HTERT RPE-1 (cell line): ENCODE results near the gene DHX35.

Source experiments
- in situ Hi-C: fragments of 300-500 bp; cut with MboI; formaldehyde crosslinking; loops from 4 replicates; pipeline ENCODE4 v1.14.3; 2020; ENCODE audit warnings: low sequenced_read_pairs

The DHX35 gene

GRCh38 chr20:39052676-39053075 is 90.5 kb downstream of the DHX35 start:
- in situ Hi-C loops: no loop called here

- in situ Hi-C loops: no loop called here
Measured at GRCh38 chr20:39057143-39057542, 95.0 kb downstream of the DHX35 start.

GRCh38 chr20:39057911-39058310 is 95.8 kb downstream of the DHX35 start:
- in situ Hi-C loops: no loop called here

GRCh38 chr20:39059036-39059435 is 96.9 kb downstream of the DHX35 start:
- in situ Hi-C loops: no loop called here

- in situ Hi-C loops: no loop called here
Measured at GRCh38 chr20:39066471-39067242, 104.5 kb downstream of the DHX35 start.

GRCh38 chr20:39067526-39068216 is 105.5 kb downstream of the DHX35 start:
- in situ Hi-C loops: no loop called here

GRCh38 chr20:39069976-39070375 is 107.8 kb downstream of the DHX35 start:
- in situ Hi-C loops: no loop called here

DNA sequence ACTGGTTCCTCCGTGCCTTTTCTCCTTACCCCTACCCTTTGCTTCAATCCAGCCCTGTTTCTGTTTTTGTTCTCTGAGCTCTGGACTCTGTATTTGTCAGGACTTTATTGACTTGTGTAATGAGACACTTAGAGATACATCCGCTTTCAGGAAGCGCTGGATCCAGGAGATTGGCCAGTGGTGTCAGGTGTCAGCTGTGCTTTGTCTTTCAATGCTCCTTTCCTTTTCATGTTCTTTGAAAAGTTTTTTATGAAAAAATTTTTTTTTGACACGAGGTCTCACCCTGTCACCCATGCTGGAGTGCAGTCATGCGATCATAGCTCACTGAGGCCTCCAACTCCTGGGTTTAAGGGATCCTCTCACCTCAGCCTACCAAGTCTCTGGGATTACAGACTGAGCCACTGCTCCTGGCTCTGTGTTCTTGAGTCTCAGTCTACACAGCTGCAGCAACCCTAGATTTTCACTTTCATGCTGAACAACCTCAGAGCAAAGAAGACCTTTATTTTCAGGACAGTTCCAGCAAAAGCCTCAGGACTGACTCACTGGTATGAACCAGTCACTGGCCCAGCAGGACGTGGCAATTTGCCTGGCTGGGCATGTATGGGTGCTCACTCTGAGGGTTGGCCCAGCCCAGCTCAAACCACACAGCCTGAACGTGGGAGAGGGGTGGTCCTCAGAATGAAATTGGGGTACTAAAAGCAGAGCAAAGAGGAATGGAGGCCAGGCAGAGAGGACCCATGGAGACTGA is 108.5 kb downstream of the DHX35 start:
- in situ Hi-C loops: no loop called here

GRCh38 chr20:39072132-39072531 is 110.0 kb downstream of the DHX35 start:
- in situ Hi-C loops: no loop called here

- in situ Hi-C loops: no loop called here
Measured at GRCh38 chr20:39072653-39073052, 110.5 kb downstream of the DHX35 start.

DNA sequence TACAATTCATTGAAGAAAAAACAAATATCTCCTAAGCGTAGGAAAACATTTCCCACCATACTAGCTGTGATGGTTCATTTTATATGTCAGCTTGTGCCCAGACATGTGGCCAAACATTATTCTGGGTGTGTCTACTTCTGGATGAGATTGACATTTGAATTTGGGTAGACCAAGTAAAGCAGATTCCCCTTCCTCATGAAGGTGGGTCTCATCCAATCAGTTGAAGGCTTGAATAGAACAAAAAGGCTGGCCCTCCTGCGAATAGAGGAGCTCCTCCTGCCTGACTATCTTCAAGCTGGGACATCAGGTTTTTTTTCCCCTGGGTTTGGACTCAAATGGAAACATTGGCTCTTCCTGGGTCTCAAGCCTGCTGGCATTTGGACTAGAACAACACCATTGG is 113.6 kb downstream of the DHX35 start:
- in situ Hi-C loops: no loop called here

- in situ Hi-C loops: no loop called here
Measured at GRCh38 chr20:39076958-39077357, 114.8 kb downstream of the DHX35 start.

GRCh38 chr20:39080326-39080725 is 118.2 kb downstream of the DHX35 start:
- in situ Hi-C loops: no loop called here

DNA sequence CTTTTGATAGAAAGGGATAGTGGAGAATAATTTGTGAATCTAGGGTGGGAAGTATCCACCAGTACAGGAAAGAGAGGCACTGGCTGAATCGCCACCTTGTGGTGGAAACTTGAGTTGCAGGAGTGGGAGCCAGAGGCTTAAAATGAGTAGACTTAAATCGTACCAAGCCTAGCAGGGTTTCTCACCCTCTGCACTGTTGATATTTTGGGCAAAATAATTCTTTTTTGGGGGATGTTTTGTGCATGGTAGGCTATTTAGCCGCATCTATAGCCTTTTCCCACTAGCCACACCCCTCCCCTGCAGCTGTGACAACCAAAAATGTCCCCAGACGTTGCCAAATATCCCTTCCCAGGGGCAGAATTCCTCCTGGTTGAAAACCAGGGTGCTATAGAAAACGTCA is 119.1 kb downstream of the DHX35 start:
- in situ Hi-C loops: no loop called here

DNA sequence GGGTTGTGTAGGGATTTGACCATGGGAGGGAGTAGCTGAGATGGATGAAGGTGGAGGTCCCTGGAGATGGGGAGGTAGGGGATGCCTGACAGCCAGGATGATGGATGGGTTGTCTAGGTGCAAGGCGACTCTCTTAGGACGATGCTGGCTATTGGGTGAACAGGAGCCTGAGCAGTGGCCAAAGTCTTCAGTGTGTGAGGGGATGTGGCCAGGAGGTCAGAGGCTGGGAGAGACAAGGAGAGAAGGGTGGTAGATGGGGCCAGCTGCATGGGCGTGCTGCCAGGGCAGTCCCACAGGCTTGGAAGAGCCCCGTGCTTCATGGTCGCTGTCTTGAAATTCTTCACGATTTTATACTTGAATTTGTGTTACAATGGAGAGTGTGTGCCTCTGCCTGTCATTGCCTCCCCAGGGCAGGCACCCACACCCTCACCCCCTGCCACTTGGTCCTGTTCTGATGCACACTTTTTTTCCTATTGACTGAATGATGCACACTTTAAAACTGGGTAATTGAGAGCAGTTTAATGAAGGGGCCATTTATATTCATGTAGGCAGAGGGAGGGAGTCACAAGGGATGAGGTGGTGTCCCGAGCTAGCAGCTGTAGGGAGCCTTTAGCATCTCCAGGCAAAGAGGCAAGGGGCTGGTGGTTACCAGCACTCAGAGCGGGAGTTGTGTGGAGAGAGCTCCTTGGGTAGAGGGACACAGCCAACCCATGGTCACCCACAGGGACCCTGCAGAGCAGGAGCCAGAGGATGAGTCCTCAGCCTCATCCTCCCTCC is 120.7 kb downstream of the DHX35 start:
- in situ Hi-C loops: no loop called here

GRCh38 chr20:39083761-39084160 is 121.6 kb downstream of the DHX35 start:
- in situ Hi-C loops: no loop called here

GRCh38 chr20:39089029-39089428 is 126.9 kb downstream of the DHX35 start:
- in situ Hi-C loops: no loop called here
